SK-N-MC (cell line): ENCODE measurements around the gene MTMR2.

Source experiments
- DNase-seq: peaks from one replicate; pipeline ENCODE4 v3.0.0-alpha.2; 2011; ENCODE audit warnings: low read depth, low spot score
- H3K27ac ChIP-seq: fragments of 200-600 bp; sonication (generic); 2 replicates; pipeline ENCODE4 v1.5.1; 2016; ENCODE audit warnings: mixed run types
- H3K36me3 ChIP-seq: fragments of 200-600 bp; sonication (generic); 2 replicates; pipeline ENCODE4 v1.6.1; 2017; ENCODE audit warnings: antibody characterized with exemption, low read length, mixed read lengths; ENCODE audit not compliant: insufficient read depth
- H3K4me3 ChIP-seq: fragments of 200-600 bp; sonication (generic); 2 replicates; pipeline ENCODE4 v1.5.1; 2016
- H3K9ac ChIP-seq: fragments of 200-600 bp; sonication (generic); 2 replicates; pipeline ENCODE4 v1.8.0; 2017; ENCODE audit warnings: mixed run types, mixed read lengths; ENCODE audit not compliant: insufficient read length
- H3K9me3 ChIP-seq: fragments of 200-600 bp; sonication (generic); 2 replicates; pipeline ENCODE4 v1.6.1; 2017; ENCODE audit warnings: low read depth, mild to moderate bottlenecking, antibody characterized with exemption, low read length, moderate library complexity, mixed read lengths
- EZH2 ChIP-seq: fragments of 200-600 bp; sonication (generic); IDR thresholded peaks from one replicate; pipeline ENCODE4 v1.6.1; 2017; ENCODE audit warnings: antibody characterized with exemption
- FOXP2 ChIP-seq: optimal IDR thresholded peaks from 2 replicates; pipeline ENCODE3; 2011; ENCODE audit warnings: mild to moderate bottlenecking, moderate library complexity; ENCODE audit not compliant: insufficient read depth; ENCODE audit errors: extremely low read length, control extremely low read depth
- POLR2AphosphoS5 ChIP-seq: IDR thresholded peaks from 2 replicates; pipeline ENCODE4 v1.6.1; 2012; ENCODE audit warnings: mild to moderate bottlenecking, low read depth, low read length, borderline replicate concordance

The MTMR2 gene

GRCh38 chr11:95915051-95915450, 8.9 kb downstream of the MTMR2 start:
- no peaks in the 10 kb centered on the region for H3K9me3 ChIP-seq
- no peak overlapping the region for H3K9ac ChIP-seq
- no peaks in the 10 kb centered on the region for H3K36me3 ChIP-seq
- no peak for TF ChIP-seq FOXP2
- TF ChIP-seq POLR2AphosphoS5: no peak
- no peak for TF ChIP-seq EZH2
- no peak overlapping the region for H3K4me3 ChIP-seq
- DNase-seq: no peak
- no peak overlapping the region for H3K27ac ChIP-seq

GRCh38 chr11:95913830-95914615, 9.9 kb downstream of the MTMR2 start:
- Histone ChIP-seq H3K27ac (no peak overlapping the region), H3K9ac (no peak overlapping the region), H3K9me3 (no peaks in the 10 kb centered on the region), H3K4me3 (no peak overlapping the region), H3K36me3 (no peaks in the 10 kb centered on the region)
- no peak for TF ChIP-seq EZH2
- no peak for TF ChIP-seq POLR2AphosphoS5
- no peak for TF ChIP-seq FOXP2
- DNase-seq: no peak

- no peak overlapping the region for H3K27ac ChIP-seq
- H3K36me3 ChIP-seq: no peaks in the 10 kb centered on the region
- TF ChIP-seq EZH2 (no peak), POLR2AphosphoS5 (no peak), FOXP2 (no peak)
- no peak for DNase-seq
- H3K9me3 ChIP-seq: no peaks in the 10 kb centered on the region
- no peak overlapping the region for H3K9ac ChIP-seq
- no peak overlapping the region for H3K4me3 ChIP-seq
Measured at GRCh38 chr11:95912902-95913560, 10.9 kb downstream of the MTMR2 start.

GRCh38 chr11:95911369-95911759, 12.5 kb downstream of the MTMR2 start:
- H3K27ac ChIP-seq: no peak overlapping the region
- TF ChIP-seq POLR2AphosphoS5 (no peak), FOXP2 (no peak), EZH2 (no peak)
- DNase-seq: no peak

GRCh38 chr11:95910638-95911368, 13.1 kb downstream of the MTMR2 start:
- TF ChIP-seq POLR2AphosphoS5: no peak
- TF ChIP-seq FOXP2: no peak
- TF ChIP-seq EZH2: no peak
- DNase-seq: no peak
- H3K9me3 ChIP-seq: no peaks in the 10 kb centered on the region
- no peak overlapping the region for H3K9ac ChIP-seq
- H3K27ac ChIP-seq: no peak overlapping the region
- no peaks in the 10 kb centered on the region for H3K36me3 ChIP-seq
- no peak overlapping the region for H3K4me3 ChIP-seq

More at GRCh38 chr11:95911369-95911759, 12.5 kb downstream of the MTMR2 start:
- Histone ChIP-seq H3K9ac (no peak overlapping the region), H3K4me3 (no peak overlapping the region), H3K36me3 (no peaks in the 10 kb centered on the region), H3K9me3 (no peaks in the 10 kb centered on the region)

GRCh38 chr11:95908826-95909225, 15.1 kb downstream of the MTMR2 start:
- no peak overlapping the region for H3K9ac ChIP-seq
- H3K4me3 ChIP-seq: no peak overlapping the region
- no peaks in the 10 kb centered on the region for H3K36me3 ChIP-seq
- no peak for DNase-seq
- TF ChIP-seq EZH2 (no peak), POLR2AphosphoS5 (no peak), FOXP2 (no peak)
- no peaks in the 10 kb centered on the region for H3K9me3 ChIP-seq
- H3K27ac ChIP-seq: no peak overlapping the region

GRCh38 chr11:95907476-95907875, 16.4 kb downstream of the MTMR2 start:
- Histone ChIP-seq H3K4me3 (no peak overlapping the region), H3K36me3 (no peaks in the 10 kb centered on the region), H3K27ac (no peak overlapping the region), H3K9me3 (no peaks in the 10 kb centered on the region), H3K9ac (no peak overlapping the region)
- no peak for DNase-seq
- TF ChIP-seq POLR2AphosphoS5 (no peak), EZH2 (no peak), FOXP2 (no peak)

- no peak for TF ChIP-seq FOXP2
- TF ChIP-seq EZH2: no peak
- TF ChIP-seq POLR2AphosphoS5: no peak
- Histone ChIP-seq H3K4me3 (no peak overlapping the region), H3K9ac (no peak overlapping the region), H3K36me3 (no peaks in the 10 kb centered on the region), H3K9me3 (no peaks in the 10 kb centered on the region), H3K27ac (no peak overlapping the region)
- DNase-seq: no peak
Measured at GRCh38 chr11:95904009-95904650, 19.8 kb downstream of the MTMR2 start.
